Stimulated activated CD4-positive, alpha-beta T cell treated with anti-CD3 and anti-CD28 coated beads, Interleukin-12 subunit alpha, Interleukin-12 subunit beta, amount 100 ng/mL, for 48 hours (primary cell): ENCODE data around the gene ARHGAP31.

Experiments used
- DNase-seq, 3 donors: peaks; one replicate each; pipeline ENCODE4 v3.0.0-alpha.2; 2020; ENCODE audit warnings: low read depth in 2 of 3, low spot score in 1 of 3

ARHGAP31 gene

DNA sequence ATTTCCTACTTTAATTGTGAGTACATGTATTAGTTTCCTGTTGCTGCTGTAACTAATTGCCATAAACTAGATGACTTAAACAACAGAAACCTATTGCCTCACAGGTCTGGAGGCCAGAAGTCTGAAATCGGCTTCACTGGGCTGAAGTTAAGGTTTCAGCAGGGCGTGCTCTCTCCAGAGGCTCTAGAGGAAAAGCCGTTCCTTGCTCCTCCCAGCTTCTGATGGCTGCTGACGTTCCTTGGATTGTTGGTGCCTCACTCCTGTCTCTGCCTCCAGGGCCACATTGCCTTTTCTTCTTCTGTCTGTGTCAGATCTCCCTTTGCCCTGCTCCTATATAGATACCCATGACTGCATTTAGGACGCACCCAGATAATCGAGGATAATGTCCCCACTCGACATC lies 80.9 kb downstream of the ARHGAP31 start:
- no peak for DNase-seq

DNA sequence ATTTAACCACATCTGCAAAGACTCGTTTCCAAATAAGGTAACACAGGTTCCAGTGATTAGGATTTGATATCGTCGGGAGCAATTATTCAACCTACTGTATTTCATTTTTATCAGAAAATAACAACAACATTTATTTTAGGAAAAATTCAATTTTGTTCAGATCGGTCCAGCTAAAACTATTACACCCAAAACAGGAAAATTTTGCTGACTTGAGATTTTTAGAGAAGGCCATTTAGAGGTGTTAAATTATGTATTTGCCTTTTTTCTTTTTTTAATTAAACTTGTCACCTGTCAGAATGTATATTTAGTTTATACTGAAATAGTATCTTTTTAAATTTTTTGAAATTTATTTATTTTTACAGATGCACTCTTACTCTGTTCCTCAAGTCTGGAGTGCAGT lies 81.3 kb downstream of the ARHGAP31 start:
- no peak for DNase-seq

DNA sequence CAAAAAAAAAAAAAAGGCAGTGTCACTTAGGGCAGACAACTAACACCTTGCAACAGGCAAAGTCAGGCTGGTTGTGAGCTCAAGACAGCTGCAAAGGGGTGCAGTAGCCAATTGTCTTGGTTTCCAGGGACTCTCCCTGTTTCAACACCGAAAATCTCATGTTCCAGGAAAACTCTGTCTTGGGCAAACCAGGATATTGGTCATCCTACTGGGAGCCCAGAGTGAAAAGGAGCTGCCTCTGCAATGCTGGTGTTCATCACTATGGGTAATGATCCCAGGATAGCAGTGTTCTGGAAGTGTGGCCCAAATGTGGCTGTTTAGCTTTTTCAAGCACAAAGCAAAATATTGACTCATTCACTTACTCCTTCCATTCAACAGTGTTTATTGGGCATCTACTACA lies 82.6 kb downstream of the ARHGAP31 start:
- DNase-seq, result no peak

DNA sequence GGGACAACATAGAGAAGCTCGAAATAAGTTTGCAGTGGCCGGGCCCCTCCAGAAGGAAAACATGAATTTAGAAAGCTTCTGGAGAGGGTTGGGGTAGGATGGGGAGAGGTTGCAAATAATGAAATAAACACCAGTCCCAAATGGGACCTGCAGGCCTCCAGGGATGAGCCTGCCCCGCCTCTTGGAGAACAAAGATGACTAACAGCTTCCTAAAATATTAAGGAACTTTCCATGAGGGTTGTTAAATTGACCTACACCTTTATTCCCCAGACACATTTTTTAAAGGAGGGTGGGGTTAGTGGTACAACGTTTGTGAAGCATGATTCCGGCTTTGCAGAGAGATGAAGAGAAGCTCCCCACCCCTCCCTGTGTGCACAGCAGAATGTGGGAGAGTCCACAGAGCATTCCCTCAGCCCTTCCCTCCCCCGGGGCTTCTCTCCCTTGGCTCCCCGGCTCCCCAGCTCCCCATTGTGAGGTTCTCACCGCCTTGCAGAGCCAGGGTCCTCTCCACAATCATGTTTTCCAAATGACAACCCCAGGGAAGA lies 84.1 kb downstream of the ARHGAP31 start:
- no peak for DNase-seq

DNA sequence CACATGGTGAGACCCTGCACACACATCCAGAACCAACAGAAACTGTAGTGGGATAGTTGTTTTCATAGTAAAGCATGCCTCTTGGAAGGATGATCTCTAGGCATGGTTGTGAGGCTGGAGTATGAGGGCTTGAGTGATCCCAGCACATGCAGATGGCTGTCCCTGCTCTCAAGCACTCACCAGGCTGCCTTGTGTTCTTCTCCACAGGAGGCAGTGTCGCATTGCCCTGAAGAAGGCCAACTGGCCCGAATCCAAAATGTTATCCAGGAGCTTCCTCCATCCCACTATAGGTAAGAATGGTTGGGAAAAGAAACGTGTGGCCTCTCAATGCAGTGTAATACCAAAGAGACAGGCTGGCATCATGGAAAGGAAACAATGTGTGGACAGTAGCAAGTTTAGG lies 86.5 kb downstream of the ARHGAP31 start:
- DNase-seq, result no peak

DNA sequence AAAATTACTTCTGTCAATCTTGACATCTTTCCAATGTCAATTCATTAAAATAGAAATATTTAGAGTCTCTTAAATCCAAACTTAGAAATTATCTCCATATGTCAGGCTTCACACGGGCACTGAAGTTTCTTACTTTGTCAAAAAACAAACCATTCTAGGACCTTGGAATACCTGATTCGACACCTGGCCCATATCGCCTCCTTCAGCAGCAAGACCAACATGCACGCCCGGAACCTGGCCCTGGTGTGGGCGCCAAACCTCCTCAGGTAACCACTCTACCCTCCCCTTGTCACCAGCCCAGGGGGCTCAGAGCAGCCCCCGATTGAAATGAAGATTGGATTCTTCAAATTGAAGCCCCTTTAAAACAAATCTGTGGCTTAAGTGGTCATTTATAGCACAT lies 88.0 kb downstream of the ARHGAP31 start:
- no peak for DNase-seq

DNA sequence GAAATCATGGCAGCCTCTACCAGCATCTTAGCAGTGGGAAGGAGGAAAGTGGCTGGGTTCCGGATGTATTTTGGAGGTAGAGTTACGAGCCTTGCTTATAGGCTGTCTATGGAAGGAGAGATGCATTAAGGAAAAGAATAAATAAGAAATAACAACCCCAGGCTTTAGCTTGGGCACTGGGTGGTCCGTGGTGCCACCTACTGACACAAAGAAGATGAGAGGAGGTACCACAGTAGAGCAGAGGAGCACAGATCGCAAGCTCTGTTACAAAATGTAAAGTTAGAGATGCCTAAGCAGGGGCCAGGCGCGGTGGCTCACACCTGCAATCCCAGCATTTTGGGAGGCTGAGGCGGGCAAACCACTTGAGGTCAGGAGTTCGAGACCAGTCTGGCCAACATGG lies 94.4 kb downstream of the ARHGAP31 start:
- DNase-seq, result no peak

DNA sequence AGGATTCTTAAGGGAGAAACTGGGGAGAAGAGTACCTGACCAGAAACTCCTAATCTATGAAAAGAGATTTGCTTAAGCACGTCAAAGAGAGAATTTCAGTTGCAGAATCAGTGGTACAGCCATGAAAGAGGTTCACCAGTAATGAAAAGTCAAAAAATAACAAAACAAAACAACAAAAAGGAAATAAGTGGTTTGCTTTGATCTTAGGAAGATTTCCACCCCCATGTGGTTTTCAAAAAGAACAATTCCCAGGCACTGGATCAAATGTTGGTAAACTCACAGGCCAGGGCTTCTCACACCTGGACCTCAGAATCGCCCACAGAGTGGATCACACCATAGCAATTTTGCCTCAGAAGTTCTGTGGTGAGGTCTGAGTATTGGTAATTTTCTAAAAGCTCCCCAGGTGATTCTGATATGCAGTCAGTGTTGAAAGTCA lies 101.8 kb downstream of the ARHGAP31 start:
- no peak for DNase-seq

DNA sequence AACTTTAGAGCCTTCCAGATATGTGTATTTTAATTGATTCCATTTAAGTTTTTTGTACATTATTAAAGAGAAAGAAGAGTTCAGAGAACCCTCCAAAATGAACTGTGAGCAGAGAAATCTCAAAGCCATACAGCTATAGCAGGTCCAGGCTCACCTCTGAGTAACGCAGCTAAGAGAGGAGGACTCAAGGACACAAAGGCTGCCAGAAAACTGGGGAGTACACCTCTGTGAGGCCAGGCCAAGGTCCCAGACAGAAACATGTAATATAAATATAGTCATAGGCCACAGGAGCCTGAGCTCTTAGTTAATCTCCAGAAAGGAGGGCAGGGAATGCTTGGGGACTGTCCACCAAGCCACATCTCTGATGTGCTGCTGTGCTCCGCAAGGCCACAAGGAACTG lies 102.7 kb downstream of the ARHGAP31 start:
- DNase-seq, result no peak

DNA sequence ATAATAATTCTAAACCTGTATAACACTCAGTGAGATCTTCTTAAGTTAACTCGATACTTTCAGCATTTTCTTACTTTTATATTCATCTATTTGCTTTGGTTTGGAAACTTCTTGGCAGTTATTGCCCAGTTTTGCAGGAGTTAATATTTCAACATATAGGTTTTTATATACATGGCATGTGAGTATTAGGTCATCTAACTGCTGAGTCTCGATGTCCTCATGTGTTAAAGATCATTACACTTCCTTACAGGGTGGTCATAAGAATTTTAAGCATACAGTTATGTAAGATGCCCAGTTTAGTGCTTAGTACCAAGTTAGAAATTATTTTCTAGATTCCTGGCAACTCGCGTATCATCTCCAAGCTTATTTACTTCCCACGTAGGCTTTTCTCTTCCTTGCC lies 106.3 kb downstream of the ARHGAP31 start:
- DNase-seq, result no peak

DNA sequence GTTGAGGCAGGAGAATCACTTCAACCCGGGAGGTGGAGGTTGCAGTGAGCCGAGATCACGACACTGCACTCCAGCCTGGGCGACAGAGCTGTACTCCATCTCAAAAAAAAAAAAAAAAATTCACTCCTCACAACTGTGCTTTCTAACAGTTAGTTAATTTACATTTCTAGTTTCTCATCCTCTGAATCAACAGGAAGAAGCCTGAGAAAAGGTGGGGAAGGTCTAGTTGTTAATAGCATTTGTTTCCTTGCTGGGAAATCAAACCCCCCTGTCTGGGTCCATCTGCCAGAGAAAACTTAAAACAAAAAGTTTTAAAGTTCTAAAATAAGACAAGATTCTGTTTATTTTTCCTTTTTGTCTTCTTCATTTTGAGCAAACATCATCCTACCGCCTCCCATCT lies 106.9 kb downstream of the ARHGAP31 start:
- no peak for DNase-seq

DNA sequence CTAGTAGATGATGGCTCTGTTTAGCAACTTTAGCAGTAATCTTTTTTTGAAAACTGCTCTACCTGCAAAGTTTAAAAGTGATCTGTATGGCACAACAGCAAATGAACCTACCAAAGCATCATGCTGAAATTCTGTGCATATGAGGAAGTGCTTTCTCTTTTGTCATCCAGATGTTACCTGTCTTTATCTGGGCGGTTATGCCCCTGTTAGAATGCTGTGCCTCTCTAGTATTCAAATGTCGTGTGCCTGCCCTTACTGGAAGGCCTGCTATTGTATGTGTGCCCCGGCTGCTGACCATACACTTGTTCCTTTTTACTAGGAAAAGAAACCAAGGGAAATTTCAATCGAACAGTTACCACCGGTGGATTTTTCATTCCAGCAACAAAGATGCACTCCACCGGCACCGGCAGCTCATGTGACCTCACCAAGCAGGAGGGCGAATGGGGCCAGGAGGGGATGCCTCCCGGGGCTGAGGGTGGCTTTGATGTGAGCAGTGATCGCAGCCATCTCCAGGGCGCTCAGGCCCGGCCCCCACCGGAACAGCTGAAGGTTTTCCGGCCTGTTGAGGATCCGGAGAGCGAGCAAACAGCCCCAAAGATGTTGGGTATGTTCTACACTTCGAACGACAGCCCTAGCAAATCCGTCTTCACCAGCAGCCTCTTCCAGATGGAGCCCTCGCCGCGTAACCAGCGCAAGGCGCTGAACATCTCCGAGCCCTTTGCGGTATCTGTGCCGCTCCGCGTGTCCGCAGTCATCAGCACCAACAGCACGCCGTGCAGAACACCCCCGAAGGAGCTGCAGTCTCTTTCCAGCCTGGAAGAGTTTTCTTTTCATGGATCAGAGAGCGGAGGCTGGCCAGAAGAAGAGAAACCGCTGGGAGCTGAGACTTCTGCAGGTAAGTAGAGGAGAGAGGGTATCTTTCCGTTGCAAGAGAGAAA lies 107.6 kb downstream of the ARHGAP31 start:
- DNase-seq, result no peak

DNA sequence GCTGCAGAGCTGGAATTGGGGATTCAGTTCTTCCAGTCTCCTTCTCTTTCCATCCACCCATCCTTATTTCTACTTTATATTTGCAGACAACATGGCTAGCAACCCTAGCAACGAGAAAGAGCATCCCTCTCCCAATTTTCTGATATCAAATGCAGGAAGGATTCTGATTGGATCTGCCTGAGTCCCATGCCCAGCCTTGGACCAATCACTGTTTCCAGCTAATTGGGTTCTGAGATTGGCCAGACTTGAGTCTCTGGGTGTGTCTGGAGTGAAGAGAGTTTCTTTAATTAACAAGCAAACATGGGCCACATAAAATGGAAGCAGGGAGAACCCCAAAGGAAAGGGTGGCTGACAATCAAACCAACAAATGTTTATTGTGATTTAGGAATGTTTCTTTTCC lies 108.6 kb downstream of the ARHGAP31 start:
- DNase-seq, result no peak

DNA sequence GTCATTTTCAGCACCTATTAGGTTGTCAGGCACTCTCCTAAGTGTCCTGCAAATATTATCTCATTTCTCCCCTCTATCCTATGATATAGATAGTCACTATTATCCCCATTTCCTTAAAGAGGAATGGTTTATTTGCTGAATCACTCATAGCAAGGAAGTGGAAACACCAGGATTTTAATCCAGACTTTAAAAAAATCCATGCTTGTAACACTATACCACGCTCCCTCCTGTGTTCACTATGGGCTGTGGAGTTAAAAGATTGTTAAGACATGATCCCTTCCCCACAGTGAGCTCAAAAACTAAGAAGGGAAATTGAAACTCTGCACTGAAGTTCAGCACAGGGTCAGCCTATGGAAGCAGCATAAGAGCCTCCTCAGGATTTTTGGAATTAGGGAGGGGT lies 109.0 kb downstream of the ARHGAP31 start:
- DNase-seq, result no peak

DNA sequence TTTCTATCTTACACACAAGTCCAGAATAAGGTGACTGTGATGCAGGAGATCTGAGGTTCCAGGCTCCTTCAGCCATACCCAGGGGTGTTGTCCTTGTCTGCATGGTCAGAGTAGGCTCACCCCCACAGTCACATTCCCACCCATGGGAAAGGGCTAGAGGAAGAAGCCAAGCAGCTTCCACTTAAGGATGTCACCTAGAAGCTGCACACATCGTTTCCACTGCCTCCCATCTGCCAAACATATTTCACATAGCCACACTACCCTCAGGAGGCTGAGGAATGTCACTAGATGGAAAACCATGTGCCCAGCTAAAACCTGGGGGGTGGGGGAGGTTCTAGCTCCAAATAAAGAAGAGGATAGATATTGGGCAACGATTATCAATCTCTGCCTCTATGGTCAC lies 111.1 kb downstream of the ARHGAP31 start:
- no peak for DNase-seq

DNA sequence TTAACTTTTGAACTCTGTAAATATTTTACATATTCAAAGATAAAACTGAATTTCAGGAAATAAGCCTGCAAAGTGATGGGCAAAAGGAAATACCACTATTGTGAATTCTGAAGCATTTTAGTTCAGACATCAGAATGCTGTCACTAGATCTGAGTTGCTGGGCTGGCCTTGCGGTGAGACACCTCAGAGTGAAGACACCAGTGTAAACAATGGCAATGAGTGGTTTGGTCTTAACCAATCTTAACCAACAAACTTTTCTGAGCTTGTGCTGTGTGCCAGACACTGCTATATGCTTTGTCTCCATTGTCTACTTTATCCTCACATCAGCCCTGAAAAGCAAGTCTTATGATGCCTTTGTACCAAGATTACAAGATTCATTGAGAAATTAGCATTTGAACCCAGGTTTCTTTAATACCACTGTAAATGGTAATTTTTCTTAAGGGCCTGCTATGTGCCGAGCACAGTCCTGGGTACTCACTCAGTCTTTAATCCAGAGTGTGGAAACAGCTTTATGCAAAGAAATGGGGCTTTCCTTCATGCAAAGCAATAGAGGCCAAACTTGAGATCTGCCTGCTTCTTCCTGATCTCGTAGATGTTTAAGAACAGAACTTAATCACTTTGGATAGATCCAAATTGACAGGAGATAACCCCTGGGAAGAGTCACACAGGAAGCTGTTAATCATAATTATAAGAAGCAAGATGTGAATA lies 114.2 kb downstream of the ARHGAP31 start:
- DNase-seq, result no peak

DNA sequence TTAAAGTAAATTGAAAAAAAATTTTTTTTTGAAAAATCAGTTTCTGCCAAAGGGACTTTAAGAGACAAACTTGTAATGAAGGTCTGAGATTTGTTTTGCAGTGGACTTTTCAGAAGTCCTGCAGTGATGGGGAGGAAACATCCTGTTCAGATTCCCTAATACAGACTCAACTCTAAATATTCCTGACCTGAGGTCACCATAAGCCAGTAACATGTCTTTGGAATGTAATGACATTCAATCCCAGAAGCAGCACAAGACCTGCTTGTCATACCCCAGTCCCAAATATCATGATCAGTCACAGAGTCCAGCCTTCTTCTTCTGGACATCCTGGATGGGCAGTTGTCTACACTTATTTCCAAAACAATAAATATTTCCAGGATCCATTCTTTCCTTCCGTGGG lies 115.7 kb downstream of the ARHGAP31 start:
- DNase-seq, result no peak

DNA sequence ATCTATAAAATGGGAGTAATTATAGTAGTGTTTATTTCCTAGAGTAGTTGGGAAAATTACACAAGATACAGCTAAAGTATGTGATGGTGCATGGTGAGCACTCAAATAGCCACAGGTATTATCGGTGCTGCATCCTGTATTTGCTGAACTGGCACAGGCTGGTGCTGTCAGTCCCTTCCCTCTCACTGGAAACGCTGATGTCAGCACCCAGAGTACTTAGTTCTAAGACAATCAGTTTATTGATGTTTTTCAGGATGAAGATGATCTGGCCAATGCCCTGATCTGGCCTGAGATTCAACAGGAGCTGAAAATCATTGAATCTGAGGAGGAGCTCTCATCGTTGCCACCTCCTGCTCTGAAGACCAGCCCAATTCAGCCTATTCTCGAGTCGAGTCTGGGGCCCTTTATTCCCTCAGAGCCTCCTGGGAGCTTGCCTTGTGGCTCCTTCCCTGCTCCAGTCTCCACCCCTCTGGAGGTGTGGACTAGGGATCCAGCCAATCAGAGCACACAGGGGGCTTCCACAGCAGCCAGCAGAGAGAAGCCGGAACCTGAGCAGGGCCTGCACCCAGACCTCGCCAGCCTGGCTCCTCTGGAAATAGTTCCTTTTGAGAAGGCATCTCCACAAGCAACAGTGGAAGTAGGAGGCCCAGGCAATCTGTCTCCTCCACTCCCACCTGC lies 119.6 kb downstream of the ARHGAP31 start:
- DNase-seq, result no peak

DNA sequence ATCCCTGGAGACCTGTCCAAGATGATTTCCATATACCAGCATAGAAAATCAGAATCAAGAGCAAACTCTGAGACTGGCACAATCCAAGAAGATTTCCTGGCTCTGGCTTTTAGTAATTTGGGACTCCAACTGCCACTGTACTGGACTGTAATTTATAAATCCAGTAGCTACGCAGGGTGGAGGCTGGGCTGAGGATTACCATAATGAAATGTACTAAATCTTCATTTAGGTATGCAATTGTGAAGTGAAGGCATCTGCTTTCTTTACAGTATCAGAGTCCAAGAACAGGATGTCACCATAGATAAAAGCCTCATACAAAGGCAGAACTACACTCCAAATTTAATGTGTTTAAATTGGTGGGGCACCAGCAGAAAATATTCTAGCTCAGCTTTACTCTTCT lies 122.7 kb downstream of the ARHGAP31 start:
- no peak for DNase-seq

DNA sequence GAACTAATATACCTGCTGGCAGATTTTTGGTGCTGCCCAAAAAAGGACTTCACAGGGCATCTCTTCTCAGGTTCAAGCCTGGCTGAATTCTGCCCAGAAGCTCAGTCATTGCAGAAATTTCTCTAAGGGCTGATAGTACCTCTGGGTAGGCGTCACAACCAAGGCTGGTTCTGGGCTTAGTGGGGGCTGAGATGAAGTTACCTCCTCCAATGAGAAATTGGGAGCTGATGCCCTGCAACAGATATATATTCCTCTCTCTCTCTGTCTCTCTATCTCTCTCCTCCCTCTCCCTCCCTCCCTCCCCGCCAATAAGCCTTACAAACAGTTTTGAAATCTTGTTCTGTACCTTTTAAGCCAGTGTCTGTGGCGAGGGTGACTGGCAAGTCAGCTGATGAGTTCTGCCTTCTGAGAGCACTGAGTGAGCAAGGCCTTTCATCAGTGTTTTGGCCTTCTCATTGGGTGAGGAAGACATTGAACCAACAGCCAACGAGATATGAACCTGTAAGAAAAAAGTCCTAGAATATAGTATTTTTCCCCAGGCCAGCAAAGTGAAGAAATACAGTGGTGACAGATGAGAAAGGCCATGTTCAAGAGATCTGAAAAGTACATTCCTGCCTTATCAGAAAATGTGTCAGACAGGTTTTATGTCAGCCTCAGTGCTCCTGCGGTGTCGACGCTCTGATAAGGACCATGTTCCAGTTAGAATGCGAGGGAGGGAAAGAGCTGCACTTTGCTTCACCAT lies 123.8 kb downstream of the ARHGAP31 start:
- no peak for DNase-seq

DNA sequence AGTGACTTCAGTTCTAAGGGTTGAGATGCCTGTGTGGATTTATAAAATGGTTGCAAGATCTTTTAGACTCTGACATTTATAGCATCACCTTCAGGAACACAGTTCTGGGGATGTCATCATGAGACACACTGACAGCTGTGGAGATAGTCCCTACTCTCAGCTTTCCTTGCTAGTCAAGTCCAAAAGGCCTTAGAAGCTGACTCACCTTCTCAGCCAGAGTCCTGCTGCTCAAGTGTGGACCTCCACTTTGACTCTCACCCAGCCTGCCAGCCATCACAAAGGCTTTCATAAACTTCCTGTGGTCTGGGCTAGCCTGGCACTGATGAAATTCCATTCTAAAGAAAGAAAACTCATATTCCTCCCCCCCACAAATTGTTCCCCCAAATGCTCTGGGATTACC lies 124.5 kb downstream of the ARHGAP31 start:
- no peak for DNase-seq
